SU-DHL-6 (cell line): ENCODE results near the gene STARD8.

Experiments used
- H2AFZ ChIP-seq: fragments of 200-600 bp; sonication (generic); 2 replicates; pipeline ENCODE4 v1.6.1; 2014; ENCODE audit warnings: low read depth, mild to moderate bottlenecking, moderate library complexity, mixed read lengths, antibody characterized with exemption, low read length; ENCODE audit not compliant: severe bottlenecking
- H3F3A ChIP-seq: fragments of 200-600 bp; shearing (Covaris generic); 2 replicates; pipeline ENCODE4 v1.6.0; 2016; ENCODE audit warnings: antibody characterized with exemption, mild to moderate bottlenecking; ENCODE audit not compliant: insufficient read depth
- H3K27ac ChIP-seq: fragments of 200-600 bp; sonication (generic); 2 replicates; pipeline ENCODE4 v1.5.1; 2016; ENCODE audit warnings: low read depth, mild to moderate bottlenecking, low read length, moderate library complexity, mixed read lengths
- H3K27me3 ChIP-seq: fragments of 200-600 bp; sonication (generic), shearing (Covaris generic); 2 replicates; pipeline ENCODE4 v1.6.0; 2014; ENCODE audit warnings: mild to moderate bottlenecking, low read length
- H3K36me3 ChIP-seq: fragments of 200-600 bp; sonication (generic); 2 replicates; pipeline ENCODE4 v1.6.1; 2014; ENCODE audit warnings: mild to moderate bottlenecking, low read length, mixed read lengths
- H3K4me2 ChIP-seq: fragments of 300-600, 200-600 bp; shearing (Covaris generic), sonication (generic); 2 replicates; pipeline ENCODE4 v1.6.0; 2014; ENCODE audit warnings: low read length, low read depth, mild to moderate bottlenecking; ENCODE audit not compliant: poor library complexity, severe bottlenecking
- H3K4me3 ChIP-seq: fragments of 200-600 bp; sonication (generic); 2 replicates; pipeline ENCODE4 v1.5.1; 2014; ENCODE audit warnings: antibody characterized with exemption, low read length, mild to moderate bottlenecking, mixed read lengths; ENCODE audit not compliant: insufficient read depth, poor library complexity, severe bottlenecking
- H3K79me2 ChIP-seq: fragments of 200-600 bp; sonication (generic); 2 replicates; pipeline ENCODE4 v1.6.1; 2014; ENCODE audit warnings: mild to moderate bottlenecking, low read length, moderate library complexity; ENCODE audit not compliant: insufficient read depth
- H3K9ac ChIP-seq: fragments of 200-600 bp; sonication (generic); 2 replicates; pipeline ENCODE4 v1.7.0; 2014; ENCODE audit warnings: mild to moderate bottlenecking, low read length
- H3K9me2 ChIP-seq: fragments of 200-600 bp; sonication (generic); replicated peaks from 2 replicates; pipeline ENCODE4 v1.6.1; 2014; ENCODE audit warnings: low read length; ENCODE audit not compliant: insufficient read depth
- H3K9me3 ChIP-seq: fragments of 200-600 bp; sonication (generic); 2 replicates; pipeline ENCODE4 v1.6.1; 2014; ENCODE audit warnings: low read length, mixed read lengths; ENCODE audit not compliant: insufficient read depth
- H4K20me1 ChIP-seq: fragments of 200-600 bp; sonication (generic); 2 replicates; pipeline ENCODE4 v1.6.1; 2014; ENCODE audit warnings: low read depth, mild to moderate bottlenecking, antibody characterized with exemption, low read length, moderate library complexity, mixed read lengths
- EZH2phosphoT487 ChIP-seq: fragments of 200-600 bp; sonication (generic), shearing (Covaris generic); conservative IDR thresholded peaks from 2 replicates; pipeline ENCODE4 v1.6.1; 2018; ENCODE audit warnings: mild to moderate bottlenecking, antibody characterized with exemption, low read length, moderate library complexity, mixed read lengths
- TF ChIP-seq, protein P1 (sequence below): fragments of 200-600 bp; sonication (generic); IDR thresholded peaks from one replicate; pipeline ENCODE4 v1.5.1; 2017; ENCODE audit warnings: antibody characterized with exemption, mild to moderate bottlenecking, low read length, moderate library complexity; ENCODE audit not compliant: insufficient read depth, poor library complexity, severe bottlenecking

Gene STARD8

GRCh38 chrX:68717196-68717595 lies 69.7 kb downstream of the STARD8 start:
- no peak overlapping the region for H3K4me2 ChIP-seq
- H3K27ac ChIP-seq, result no peak overlapping the region
- no peak for TF ChIP-seq EZH2phosphoT487
- TF ChIP-seq, protein P1, sequence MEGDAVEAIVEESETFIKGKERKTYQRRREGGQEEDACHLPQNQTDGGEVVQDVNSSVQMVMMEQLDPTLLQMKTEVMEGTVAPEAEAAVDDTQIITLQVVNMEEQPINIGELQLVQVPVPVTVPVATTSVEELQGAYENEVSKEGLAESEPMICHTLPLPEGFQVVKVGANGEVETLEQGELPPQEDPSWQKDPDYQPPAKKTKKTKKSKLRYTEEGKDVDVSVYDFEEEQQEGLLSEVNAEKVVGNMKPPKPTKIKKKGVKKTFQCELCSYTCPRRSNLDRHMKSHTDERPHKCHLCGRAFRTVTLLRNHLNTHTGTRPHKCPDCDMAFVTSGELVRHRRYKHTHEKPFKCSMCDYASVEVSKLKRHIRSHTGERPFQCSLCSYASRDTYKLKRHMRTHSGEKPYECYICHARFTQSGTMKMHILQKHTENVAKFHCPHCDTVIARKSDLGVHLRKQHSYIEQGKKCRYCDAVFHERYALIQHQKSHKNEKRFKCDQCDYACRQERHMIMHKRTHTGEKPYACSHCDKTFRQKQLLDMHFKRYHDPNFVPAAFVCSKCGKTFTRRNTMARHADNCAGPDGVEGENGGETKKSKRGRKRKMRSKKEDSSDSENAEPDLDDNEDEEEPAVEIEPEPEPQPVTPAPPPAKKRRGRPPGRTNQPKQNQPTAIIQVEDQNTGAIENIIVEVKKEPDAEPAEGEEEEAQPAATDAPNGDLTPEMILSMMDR, result no peak
- no peaks in the 10 kb centered on the region for H3K9me3 ChIP-seq
- H3K79me2 ChIP-seq, result no peaks in the 10 kb centered on the region
- H3F3A ChIP-seq, result no peaks in the 10 kb centered on the region
- no peaks in the 10 kb centered on the region for H3K9me2 ChIP-seq
- no peaks in the 10 kb centered on the region for H4K20me1 ChIP-seq
- no peak overlapping the region for H3K4me3 ChIP-seq
- no peaks in the 10 kb centered on the region for H3K27me3 ChIP-seq
- H3K36me3 ChIP-seq, result no peaks in the 10 kb centered on the region
- no peak overlapping the region for H3K9ac ChIP-seq
- no peak overlapping the region for H2AFZ ChIP-seq

DNA sequence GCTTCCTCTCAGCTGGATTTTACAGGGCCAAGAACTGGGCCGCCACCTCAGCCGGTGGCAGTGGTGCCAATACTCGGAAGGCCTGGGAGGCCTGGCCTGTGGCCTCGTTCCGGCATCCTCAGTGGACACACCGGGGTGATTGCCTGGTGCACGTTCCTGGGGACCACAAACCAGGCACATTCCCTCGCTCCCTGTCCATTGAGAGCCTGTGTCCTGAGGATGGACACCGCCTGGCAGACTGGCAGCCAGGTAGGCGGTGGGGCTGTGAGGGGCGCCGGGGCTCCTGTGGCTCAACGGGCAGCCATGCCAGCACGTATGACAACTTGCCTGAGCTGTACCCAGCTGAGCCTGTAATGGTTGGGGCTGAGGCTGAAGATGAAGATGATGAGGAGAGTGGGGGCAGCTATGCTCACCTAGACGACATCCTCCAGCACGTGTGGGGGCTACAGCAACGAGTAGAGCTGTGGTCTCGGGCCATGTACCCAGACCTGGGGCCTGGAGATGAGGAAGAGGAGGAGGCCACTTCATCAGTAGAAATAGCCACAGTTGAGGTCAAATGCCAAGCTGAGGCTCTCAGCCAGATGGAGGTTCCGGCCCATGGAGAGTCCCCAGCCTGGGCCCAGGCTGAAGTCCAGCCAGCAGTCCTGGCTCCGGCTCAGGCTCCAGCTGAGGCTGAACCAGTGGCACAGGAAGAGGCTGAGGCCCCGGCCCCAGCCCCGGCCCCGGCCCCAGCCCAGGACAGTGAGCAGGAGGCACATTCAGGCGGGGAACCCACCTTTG lies 70.4 kb downstream of the STARD8 start:
- Histone ChIP-seq H2AFZ (no peak overlapping the region), H3K79me2 (no peaks in the 10 kb centered on the region), H4K20me1 (no peaks in the 10 kb centered on the region), H3K27me3 (no peaks in the 10 kb centered on the region), H3K4me2 (no peak overlapping the region), H3K9ac (no peak overlapping the region), H3K4me3 (no peak overlapping the region), H3K9me2 (no peaks in the 10 kb centered on the region), H3K9me3 (no peaks in the 10 kb centered on the region), H3F3A (no peaks in the 10 kb centered on the region), H3K36me3 (no peaks in the 10 kb centered on the region), H3K27ac (no peak overlapping the region)
- TF ChIP-seq EZH2phosphoT487, result no peak
- TF ChIP-seq, protein P1, result no peak

GRCh38 chrX:68718443-68718820 lies 71.0 kb downstream of the STARD8 start:
- Histone ChIP-seq H2AFZ (no peak overlapping the region), H3K27me3 (no peaks in the 10 kb centered on the region), H3K9me3 (no peaks in the 10 kb centered on the region), H3K4me2 (no peak overlapping the region), H3K4me3 (no peak overlapping the region), H4K20me1 (no peaks in the 10 kb centered on the region), H3K9ac (no peak overlapping the region), H3K9me2 (no peaks in the 10 kb centered on the region), H3K27ac (no peak overlapping the region), H3F3A (no peaks in the 10 kb centered on the region), H3K36me3 (no peaks in the 10 kb centered on the region), H3K79me2 (no peaks in the 10 kb centered on the region)
- TF ChIP-seq, protein P1, result no peak
- no peak for TF ChIP-seq EZH2phosphoT487
